LNCAP (cell line): ENCODE data around the gene THTPA.

Source experiments
- CTCF ChIP-seq: fragments of 450-650 bp; IDR thresholded peaks from 2 replicates; pipeline ENCODE4 v1.5.1; 2017; ENCODE audit warnings: mild to moderate bottlenecking

The THTPA gene

GRCh38 chr14:23536494-23536893, 19.6 kb upstream of the THTPA start:
- TF ChIP-seq CTCF: no peak

GRCh38 chr14:23537351-23538049, 18.6 kb upstream of the THTPA start:
- no peak for TF ChIP-seq CTCF

- TF ChIP-seq CTCF: no peak
Measured at GRCh38 chr14:23538050-23538718, 17.9 kb upstream of the THTPA start.

GRCh38 chr14:23538785-23539184, 17.3 kb upstream of the THTPA start:
- no peak for TF ChIP-seq CTCF

- peak; percentile 81 for TF ChIP-seq CTCF
Measured at GRCh38 chr14:23539248-23540140, 16.6 kb upstream of the THTPA start.

GRCh38 chr14:23540141-23540469, 16.0 kb upstream of the THTPA start:
- no peak for TF ChIP-seq CTCF

GRCh38 chr14:23542261-23542660, 13.8 kb upstream of the THTPA start:
- TF ChIP-seq CTCF: no peak
